Measurements from ENCODE around the gene EPHA4. TPM values are rescaled to one million over a fixed set of nuclear protein-coding genes. Genes with fewer than 3 reads are reported as not detected.

Gene EPHA4
- total RNA-seq, 1 experiment from 2014 or later: 3.2 TPM

DNA sequence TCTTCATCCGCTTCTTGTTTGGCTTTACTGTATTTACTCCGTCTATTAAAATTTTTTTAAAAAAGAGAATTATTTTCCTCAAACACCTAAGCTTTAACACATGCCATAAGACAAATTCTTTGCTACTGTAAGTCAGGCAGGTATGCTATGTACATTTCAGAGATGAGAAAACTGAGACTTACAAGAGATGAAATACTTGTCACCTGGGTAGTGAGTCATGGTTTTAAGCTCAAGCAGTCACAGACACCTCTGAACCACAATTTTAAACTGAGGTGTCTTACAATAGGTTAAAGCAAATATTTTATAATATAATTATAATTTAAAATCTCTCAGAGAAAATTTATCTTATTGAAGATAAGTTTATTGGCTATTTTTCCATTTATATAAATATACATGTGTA, 126.0 kb downstream of the EPHA4 start:
- CTCF ChIA-PET: interaction anchor here (0.6 kb wide), 1 partner anchor 61 kb away, joined by 4 read pairs; no protein-coding TSS in a partner anchor
- Mint-ChIP-seq H3K27ac (ENCODE audit: unreplicated experiment) (no peak overlapping the region), H3K36me3 (ENCODE audit: insufficient read depth, unreplicated experiment) (no peaks in the 10 kb centered on the region), H3K4me3 (ENCODE audit: low read depth, unreplicated experiment) (no peak overlapping the region), H3K27me3 (ENCODE audit: unreplicated experiment) (no peaks in the 10 kb centered on the region), H3K4me1 (ENCODE audit: low read depth, unreplicated experiment) (peaks cover 30% of the 10 kb centered on the region), H3K9me3 (ENCODE audit: low read depth, unreplicated experiment) (no peaks in the 10 kb centered on the region)
- intact Hi-C loops (cut with micrococcal nuclease; ENCODE audit: unreplicated experiment): no loop called here
- no peak for DNase-seq
- BruUV-seq (replicated peaks): no TSS peak
- TF ChIP-seq, protein P1, sequence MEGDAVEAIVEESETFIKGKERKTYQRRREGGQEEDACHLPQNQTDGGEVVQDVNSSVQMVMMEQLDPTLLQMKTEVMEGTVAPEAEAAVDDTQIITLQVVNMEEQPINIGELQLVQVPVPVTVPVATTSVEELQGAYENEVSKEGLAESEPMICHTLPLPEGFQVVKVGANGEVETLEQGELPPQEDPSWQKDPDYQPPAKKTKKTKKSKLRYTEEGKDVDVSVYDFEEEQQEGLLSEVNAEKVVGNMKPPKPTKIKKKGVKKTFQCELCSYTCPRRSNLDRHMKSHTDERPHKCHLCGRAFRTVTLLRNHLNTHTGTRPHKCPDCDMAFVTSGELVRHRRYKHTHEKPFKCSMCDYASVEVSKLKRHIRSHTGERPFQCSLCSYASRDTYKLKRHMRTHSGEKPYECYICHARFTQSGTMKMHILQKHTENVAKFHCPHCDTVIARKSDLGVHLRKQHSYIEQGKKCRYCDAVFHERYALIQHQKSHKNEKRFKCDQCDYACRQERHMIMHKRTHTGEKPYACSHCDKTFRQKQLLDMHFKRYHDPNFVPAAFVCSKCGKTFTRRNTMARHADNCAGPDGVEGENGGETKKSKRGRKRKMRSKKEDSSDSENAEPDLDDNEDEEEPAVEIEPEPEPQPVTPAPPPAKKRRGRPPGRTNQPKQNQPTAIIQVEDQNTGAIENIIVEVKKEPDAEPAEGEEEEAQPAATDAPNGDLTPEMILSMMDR (IDR thresholded peaks at IDR 0.05; ENCODE audit: unreplicated experiment): no peak

GRCh38 chr2:221444106-221444505, 128.0 kb downstream of the EPHA4 start:
- peak; percentile 4 for DNase-seq
- CTCF ChIA-PET: interaction anchor here (0.6 to 1.6 kb wide), 5 partner anchors 10 to 1101 kb away, joined by 4 to 15 read pairs (median 6); no protein-coding TSS in a partner anchor
- Mint-ChIP-seq H3K36me3 (ENCODE audit: insufficient read depth, unreplicated experiment) (no peaks in the 10 kb centered on the region), H3K4me3 (ENCODE audit: low read depth, unreplicated experiment) (no peak overlapping the region), H3K9me3 (ENCODE audit: low read depth, unreplicated experiment) (no peaks in the 10 kb centered on the region), H3K4me1 (ENCODE audit: low read depth, unreplicated experiment) (peaks cover 30% of the 10 kb centered on the region), H3K27ac (ENCODE audit: unreplicated experiment) (no peak overlapping the region), H3K27me3 (ENCODE audit: unreplicated experiment) (no peaks in the 10 kb centered on the region)
- intact Hi-C loops (cut with micrococcal nuclease; ENCODE audit: unreplicated experiment): no loop called here
- TF ChIP-seq, protein P1 (IDR thresholded peaks at IDR 0.05; ENCODE audit: unreplicated experiment): no peak
- no TSS peak for BruUV-seq (replicated peaks)

- TF ChIP-seq, protein P1 (IDR thresholded peaks at IDR 0.05; ENCODE audit: unreplicated experiment): no peak
- Mint-ChIP-seq H3K27me3 (ENCODE audit: unreplicated experiment) (no peaks in the 10 kb centered on the region), H3K36me3 (ENCODE audit: insufficient read depth, unreplicated experiment) (no peaks in the 10 kb centered on the region), H3K4me1 (ENCODE audit: low read depth, unreplicated experiment) (peaks cover 27% of the 10 kb centered on the region), H3K9me3 (ENCODE audit: low read depth, unreplicated experiment) (no peaks in the 10 kb centered on the region), H3K4me3 (ENCODE audit: low read depth, unreplicated experiment) (no peak overlapping the region), H3K27ac (ENCODE audit: unreplicated experiment) (no peak overlapping the region)
- CTCF ChIA-PET: interaction anchor here (1.6 kb wide), 1 partner anchor 9 kb away, joined by 8 read pairs; no protein-coding TSS in a partner anchor
- no TSS peak for BruUV-seq (replicated peaks)
- no peak for DNase-seq
- intact Hi-C loops (cut with micrococcal nuclease; ENCODE audit: unreplicated experiment): no loop called here
These were observed 128.5 kb downstream of the EPHA4 start for GRCh38 chr2:221443645-221444044.

DNA sequence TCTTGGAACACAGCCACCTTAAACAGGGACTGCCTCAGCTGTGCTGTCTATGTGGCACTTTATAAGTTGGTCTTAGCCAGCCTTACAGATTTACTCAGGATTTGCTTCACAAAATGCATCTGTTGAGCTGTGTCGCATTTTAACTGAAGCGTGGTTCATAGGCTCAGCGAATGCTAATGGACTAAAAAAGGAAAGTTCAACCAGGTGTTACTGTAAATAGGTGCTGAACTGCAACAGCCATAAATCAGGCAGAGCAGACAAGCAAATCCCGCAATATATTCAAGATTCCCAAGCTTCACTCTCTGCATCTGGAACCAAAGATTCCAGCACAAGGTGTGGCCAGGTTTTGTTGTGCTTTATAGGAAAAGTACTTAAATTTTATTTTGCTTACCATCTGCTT, 130.0 kb downstream of the EPHA4 start:
- TF ChIP-seq, protein P1 (IDR thresholded peaks at IDR 0.05; ENCODE audit: unreplicated experiment): no peak
- intact Hi-C loops (cut with micrococcal nuclease; ENCODE audit: unreplicated experiment): no loop called here
- no TSS peak for BruUV-seq (replicated peaks)
- Mint-ChIP-seq H3K4me3 (ENCODE audit: low read depth, unreplicated experiment) (no peak overlapping the region), H3K36me3 (ENCODE audit: insufficient read depth, unreplicated experiment) (no peaks in the 10 kb centered on the region), H3K27ac (ENCODE audit: unreplicated experiment) (no peak overlapping the region), H3K9me3 (ENCODE audit: low read depth, unreplicated experiment) (no peaks in the 10 kb centered on the region), H3K27me3 (ENCODE audit: unreplicated experiment) (no peaks in the 10 kb centered on the region), H3K4me1 (ENCODE audit: low read depth, unreplicated experiment) (peaks cover 14% of the 10 kb centered on the region)
- CTCF ChIA-PET: no interaction called here
- DNase-seq: no peak
